Activated CD4-positive, alpha-beta T cell treated with anti-CD3 and anti-CD28 coated beads for 24 hours (primary cell): ENCODE data around the gene PCSK9.

Experiments
- DNase-seq, 2 donors: peaks; one replicate each; pipeline ENCODE4 v3.0.0-alpha.2; 2020; ENCODE audit warnings: low read depth in 2 of 2

Gene PCSK9

DNA sequence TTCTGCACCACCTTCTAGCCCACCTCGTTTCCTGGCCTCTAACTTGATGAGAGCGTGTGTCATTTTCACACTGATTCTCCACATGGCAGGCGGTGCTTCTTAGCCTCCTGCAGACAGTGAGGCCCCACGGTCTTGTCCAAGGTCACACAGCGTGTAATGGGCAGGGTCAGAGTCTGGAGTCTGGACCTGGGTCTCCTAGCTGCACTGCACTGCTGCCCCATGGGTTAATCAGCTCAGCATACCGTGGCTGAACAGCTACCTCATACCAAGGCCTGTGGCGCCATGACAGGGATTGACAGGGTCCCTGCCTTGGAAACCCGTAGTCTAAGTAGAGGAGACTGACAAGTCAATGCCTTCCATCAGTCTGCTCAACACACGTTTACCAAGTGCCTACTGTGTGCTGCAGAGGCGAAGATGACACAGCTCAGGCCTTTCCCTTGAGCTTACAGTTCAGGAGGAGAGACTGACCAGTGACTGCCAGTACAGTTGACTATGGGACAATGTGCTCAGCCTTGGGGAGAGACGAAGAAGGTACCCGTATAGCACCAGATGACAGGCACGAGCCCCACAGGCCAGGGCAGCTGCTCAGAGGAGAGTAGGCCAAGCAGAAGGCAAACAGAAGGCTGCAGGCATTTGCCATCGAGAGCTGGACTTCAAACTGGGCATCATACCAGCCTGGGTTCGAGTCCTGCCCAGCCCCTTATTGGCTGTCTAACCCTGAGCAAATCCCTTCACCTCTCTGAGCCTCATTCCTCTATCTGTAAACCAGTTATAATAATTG, 5.5 kb downstream of the PCSK9 start:
- DNase-seq: no peak

DNA sequence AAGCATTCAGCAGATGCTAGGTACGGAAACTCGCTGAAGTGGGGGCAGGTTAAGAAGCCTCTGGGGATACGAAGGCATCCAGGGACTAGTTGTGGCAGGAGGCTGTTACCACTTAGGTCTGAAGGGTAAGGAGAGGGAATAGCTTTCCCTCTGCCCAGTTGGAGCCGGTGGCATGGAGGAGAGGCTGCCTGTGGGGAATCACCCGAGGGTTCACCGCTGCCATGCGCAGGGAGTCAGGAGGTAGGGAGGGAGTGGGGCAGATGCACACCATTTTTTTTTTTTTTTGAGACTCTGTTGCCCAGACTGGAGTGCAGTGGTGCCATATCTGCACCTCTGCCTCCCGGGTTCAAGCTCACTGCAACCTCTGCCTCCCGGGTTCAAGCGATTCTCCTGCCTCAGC, 6.1 kb downstream of the PCSK9 start:
- no peak for DNase-seq

DNA sequence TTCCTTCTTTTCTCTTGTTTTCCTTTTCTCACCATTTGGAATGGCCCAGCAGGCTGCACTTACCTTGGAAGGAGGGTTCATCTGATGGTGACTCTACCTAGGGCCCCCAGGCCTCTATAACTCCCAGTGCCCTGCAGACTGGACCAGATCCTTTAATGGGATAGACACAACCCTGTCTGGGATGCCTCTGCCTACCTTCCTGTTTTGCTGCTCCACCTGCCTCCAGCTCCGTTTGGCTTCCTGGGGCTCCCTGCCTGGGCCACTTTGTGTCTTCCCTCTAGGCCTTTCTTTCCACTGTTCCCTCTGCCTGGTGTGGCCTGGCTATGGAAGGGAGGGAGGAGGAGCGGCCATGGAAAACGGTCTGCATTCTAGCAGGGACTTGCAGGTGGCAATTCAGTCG, 7.5 kb downstream of the PCSK9 start:
- DNase-seq: no peak

DNA sequence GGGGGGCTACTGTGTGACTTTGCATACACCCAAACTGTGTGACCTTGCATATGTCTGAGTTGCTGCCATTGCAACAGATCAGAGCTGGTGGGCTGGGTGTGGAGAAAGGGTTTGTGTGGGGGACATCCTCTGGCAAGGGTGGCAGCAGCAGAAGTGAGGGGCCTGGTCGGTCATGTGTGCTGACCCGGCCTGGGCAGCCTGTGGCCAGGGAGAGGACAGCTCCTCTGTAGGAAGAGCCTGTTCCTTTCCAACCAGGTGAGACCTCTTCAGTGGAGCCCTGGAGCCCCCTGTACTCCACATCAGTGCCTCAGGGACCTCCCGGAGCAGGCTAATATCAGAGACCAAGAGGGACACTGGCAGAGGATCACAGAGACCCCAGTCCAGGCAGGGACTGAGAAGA, 8.3 kb downstream of the PCSK9 start:
- DNase-seq: no peak

DNA sequence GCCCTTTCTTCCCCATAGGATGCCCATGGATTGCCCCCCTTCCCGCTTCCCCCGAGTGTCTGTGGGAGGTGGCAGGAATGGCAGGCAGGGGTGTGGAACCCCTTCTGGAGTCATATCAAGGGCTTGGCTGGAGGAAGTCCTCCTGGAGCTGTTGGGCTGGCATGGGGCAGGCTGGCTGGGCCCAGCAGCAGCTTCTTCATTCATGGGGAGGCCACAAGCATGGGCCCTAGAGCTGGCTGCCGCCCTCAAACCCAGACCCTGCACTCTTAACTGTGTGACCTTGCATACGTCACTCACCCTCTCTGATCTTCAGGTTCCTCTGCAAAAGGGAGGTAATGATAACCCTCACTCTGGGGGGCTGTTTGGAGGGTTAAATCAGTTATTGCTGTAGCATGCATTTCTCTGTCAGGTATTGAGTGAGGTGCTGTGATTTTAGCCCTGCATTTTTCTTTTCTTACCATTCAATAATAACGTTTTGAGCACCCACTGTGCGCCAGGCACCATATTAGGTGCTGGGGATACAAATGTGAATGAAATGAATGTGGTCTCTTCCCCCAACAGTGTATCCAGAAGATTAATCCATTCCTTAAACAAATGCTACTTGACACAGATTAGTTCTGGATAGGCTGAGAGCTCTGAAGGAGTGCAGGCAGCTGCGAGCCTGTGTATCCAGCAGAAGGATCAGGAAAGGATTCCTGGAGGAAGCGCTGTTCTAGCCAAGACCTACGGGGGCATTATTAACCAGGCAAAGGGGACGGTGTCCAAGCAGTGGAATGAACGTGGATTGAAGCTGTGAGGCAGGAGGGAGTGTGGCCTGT, 9.3 kb downstream of the PCSK9 start:
- DNase-seq: no peak

DNA sequence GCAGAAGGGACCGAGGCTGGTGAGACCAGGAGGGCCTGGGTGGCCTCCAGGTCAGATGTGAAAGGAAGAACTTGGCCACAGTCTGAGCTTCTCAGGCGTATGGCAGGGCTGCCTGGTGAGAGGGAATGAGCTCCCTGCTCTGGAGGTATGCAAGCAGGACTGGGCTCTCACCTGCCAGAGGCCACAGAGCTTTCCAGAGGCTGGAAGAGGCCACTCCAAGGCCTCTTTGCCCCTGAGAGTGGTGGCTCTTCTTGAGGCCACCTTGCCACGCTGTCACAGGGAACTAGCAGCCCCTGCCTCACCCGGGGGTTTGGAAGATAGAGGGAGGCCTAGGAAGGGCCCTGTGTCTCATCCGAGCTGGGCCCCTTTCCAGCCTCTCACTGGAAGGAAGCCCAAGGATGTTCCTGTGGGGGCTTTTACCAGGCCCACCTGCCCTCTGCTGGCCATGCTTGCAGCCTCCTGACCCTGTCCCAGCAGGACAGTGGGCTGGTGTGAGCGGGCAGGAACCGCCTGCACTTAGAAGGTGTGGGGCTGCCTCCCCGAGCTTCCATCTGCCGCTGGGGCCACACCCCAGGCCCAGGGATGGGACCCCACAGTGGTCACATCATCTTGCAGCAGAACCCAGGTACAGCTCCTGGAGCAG, 10.0 kb downstream of the PCSK9 start:
- DNase-seq: no peak

DNA sequence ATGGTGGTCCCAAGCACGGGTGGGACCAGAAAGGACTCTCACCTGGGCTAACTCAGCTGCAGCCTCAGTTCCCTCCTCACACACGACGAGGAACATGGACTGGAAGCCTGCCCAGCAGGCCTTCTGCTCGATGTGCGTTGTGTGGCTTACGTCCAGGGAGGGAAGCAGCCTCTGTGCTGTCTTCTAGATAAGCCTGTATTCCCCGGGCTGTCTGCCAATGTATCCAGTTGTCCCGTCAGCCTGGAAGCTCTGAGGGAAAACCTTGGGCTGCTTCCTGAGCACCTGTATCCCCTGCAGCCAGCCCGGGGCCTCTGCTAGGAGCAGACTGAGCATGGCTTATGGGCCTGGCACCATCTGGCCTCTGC, 10.5 kb downstream of the PCSK9 start:
- DNase-seq: no peak

DNA sequence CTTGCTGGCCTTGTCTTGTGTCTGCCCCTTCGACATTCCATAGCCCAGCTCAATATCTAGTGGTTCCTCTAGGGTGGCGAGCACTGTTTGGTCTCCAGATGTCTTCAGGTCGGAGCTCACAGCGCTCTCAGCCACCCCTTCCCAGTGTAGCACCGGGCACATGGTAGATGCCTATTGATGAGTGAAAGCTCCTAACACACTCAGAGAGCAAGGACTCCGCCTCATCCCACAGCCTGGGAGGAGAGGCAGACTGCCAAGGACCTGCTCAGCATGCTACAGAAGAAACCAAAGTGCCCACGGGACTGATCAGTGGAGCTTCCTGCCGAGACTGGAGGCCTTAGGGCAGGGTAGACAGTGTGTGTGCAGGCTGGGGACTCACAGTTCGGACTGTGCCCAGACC, 10.9 kb downstream of the PCSK9 start:
- no peak for DNase-seq

DNA sequence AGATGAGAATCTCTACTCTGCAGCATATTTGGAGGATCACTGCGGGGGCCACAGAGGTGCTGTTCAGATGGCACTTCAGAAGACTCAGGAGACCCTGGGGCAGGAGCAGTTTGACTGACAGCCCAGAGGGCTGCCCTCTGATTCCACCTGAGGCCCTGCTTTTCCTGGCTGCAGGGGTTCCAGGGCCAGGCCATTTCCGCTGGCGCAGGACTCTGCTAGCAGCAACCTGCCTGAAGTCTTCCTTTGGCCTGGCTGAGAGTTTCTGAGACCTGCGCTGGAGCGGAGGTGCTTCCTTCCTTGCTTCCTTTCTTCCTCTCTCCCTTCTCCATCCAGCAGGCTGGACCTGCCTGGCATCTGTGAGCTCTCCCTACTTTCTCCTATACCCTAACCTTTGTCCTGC, 11.8 kb downstream of the PCSK9 start:
- no peak for DNase-seq

DNA sequence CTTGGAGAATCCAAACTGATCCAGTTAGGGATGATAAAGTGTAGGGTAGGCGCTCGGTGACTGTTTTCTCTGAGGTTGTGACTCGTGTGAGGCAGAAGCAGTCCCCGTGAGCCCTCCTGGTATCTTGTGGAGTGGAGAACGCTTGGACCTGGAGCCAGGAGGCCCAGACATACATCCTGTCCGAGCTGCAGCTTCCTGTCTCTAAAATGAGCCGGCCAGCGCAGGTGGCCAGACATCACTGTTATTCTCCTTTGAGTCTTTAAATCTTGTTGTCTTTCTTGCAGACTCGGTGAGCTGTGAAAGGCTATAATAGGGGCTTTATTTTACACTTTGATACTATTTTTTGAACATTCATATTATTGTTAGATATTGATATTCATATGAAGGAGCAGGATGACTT, 12.3 kb downstream of the PCSK9 start:
- DNase-seq: no peak

DNA sequence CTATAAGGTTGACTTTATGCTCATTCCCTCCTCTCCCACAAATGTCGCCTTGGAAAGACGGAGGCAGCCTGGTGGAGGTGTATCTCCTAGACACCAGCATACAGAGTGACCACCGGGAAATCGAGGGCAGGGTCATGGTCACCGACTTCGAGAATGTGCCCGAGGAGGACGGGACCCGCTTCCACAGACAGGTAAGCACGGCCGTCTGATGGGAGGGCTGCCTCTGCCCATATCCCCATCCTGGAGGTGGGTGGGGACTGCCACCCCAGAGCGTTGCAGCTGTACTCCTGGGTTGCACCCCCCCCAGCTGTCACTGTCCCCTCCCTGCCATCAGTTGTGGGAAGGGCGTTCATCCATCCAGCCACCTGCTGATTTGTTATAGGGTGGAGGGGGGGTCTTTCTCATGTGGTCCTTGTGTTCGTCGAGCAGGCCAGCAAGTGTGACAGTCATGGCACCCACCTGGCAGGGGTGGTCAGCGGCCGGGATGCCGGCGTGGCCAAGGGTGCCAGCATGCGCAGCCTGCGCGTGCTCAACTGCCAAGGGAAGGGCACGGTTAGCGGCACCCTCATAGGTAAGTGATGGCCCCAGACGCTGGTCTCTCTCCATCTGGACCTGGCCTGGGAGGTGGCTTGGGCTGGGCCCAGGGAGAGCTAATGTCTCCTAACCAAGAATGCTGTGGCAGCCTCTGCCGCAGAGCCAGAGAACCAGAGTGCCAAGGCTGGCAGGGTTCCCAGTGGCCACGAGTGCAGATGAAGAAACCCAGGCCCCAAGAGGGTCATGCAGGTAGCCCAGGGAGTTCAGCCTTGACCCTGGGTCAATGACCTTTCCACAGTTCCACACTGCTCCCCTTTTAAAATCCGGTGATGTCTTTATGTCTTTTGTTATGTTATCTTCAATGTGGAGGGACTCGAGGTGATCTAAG, 13.1 kb downstream of the PCSK9 start:
- no peak for DNase-seq

DNA sequence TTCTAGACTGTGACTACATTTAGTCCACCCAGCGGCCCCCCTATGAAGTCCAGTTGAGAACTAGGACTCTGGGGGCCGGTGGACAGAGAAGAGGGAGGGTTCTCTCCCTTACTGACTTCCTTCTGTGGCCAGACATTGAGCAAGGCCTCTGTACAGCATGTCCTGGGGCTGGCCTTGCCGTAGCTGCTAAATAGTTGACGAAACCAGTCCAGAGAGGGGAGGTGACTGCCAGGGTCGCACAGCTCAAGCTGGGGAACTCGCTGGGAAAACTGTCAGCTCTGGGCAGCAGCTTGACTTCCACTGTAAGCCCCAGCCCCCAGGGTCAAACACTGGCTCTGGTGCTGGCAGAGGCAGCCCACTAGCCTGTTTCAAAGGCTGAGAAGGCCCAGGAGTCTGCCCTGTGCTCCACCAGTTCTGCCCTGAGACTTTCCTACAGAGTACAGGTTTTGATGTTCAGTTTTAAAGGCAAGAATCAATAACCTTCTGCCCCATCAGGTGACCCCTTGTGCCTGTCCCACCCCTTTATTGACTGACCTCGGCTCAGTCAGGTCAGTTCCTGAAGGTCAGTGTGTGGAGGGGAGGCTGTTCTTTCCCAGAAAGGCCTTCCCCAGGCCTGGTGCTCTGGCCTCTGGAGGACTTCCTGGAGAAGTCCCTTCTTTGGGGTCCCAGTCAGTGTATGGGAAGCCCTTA, 14.1 kb downstream of the PCSK9 start:
- no peak for DNase-seq

DNA sequence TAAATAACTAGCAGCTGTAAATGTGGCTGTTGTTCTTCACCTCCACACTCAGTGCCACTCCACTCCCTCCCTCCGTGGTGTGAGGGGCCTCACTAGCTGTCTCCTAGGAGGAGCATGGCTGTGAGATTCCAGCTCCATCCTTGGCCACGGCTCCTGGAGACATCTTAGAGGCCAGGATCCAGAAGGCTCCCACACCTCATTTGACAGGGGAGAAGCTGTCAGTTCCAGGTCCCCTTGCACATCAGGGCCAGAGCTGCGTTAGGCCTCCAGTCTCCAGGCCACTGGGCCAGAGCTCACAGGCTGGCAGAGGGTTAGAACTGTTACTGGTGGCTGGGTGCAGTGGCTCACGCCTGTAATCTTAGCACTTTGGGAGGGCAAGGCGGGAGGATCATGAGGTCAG, 15.0 kb downstream of the PCSK9 start:
- DNase-seq: no peak

DNA sequence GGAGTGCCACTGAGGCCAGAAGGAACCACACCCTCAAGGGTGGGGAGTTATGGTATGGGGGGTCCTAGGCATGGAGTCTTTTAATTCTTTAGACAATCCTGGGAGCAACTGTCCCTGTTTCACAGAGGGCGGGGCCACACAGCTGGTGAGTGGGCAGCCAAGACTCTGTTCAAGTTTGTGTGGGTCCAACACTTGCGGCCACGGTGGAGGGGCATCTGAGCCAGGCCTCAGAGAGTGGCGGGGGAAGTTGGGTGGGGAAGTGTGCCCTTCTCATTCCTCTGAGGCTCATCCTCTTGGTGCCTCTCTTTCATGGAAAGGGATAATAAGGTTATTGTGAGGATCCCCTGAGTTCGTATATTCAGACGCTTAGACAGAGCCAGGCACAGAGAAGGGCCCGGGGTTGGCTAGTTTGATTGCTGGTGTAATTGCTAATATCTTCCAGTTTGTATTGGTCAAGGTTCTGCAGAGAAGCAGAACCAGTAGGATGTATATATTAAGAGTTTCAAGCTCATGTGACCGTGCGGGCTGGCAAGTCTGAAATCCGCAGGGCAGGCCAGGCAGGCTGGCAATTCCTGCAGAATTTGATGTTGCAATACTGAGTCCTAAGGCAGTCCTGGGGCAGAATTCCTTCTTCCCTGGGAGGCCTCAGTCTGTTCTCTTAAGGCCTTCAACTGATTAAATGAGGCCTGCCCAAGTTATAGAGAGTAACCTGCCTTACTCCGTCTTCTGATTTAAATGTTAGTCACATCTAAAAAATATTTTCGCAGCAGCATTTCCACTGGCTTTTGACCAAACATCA, 15.9 kb downstream of the PCSK9 start:
- DNase-seq: no peak

DNA sequence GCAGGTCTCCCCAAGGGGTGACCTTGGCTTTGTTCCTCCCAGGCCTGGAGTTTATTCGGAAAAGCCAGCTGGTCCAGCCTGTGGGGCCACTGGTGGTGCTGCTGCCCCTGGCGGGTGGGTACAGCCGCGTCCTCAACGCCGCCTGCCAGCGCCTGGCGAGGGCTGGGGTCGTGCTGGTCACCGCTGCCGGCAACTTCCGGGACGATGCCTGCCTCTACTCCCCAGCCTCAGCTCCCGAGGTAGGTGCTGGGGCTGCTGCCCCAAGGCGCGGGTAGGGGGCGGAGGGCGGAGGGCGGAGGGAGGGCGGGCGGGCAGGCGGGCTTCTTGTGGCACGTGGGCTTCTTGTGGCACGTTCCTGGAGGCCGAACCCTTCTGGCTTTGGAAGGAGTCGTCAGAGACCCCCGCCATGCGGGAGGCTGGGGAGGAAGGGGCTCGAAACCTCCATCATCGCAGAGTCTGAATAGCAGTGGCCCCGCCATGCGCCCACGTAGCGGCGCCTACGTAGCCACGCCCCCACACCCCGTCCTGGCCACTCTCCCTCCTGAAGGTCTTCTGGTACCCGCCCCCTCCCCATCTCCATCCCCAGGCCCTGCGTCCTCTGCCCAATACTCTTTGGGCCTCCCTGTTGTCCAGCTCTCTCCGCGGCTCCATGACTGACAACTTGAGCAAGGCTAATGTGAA, 16.7 kb downstream of the PCSK9 start:
- no peak for DNase-seq

DNA sequence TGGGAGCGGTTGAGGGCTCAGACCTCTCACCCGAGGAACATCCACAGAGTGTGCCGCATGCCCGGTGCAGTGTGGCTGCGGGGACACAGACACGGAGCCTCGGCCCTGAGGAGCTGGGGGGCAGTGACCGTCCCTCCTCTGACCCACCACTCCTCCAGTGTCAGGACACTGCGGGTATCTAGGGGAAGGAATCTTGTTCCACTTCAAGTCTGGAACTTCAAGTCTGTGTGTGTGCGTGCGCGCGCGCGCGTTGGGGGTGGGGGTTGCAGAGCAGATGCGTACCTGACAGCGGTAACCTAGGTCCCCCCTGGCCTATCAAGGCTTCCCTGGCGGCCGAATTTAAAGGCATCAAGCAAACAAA, 17.3 kb downstream of the PCSK9 start:
- DNase-seq: no peak

DNA sequence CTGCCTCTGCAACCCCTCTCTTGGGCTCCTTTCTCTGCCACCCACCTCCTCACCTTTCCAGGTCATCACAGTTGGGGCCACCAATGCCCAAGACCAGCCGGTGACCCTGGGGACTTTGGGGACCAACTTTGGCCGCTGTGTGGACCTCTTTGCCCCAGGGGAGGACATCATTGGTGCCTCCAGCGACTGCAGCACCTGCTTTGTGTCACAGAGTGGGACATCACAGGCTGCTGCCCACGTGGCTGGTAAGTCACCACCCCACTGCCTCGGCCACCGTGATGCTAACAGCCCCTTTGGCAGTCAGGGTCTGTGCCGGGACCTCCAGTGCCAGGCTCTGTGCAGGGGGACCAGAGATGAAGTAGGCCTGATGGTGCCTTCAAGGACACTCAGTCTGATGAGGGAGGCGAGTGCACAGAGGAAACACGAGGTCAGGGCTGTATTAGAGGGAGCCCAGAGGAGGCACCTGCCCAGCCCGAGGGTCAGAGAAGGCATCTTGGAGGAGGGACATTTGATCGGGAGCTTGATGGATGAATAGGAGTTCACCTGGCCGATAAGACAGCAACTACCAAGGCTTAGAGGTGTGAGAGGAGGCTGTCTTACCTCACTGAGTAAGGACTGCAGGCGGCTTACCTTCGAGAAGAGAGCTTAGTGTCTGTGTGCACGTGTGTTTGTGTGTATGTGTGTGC, 18.1 kb downstream of the PCSK9 start:
- no peak for DNase-seq

DNA sequence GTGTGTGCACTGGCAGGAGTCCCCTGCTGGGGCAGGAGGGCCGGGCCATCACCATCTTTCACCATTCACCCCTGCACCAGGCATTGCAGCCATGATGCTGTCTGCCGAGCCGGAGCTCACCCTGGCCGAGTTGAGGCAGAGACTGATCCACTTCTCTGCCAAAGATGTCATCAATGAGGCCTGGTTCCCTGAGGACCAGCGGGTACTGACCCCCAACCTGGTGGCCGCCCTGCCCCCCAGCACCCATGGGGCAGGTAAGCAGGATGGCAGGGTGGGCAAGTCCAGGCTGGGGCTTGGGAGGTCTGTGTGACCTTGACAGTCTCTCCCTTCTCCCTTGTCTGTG, 18.6 kb downstream of the PCSK9 start:
- no peak for DNase-seq
